GM23338 (cell line): ENCODE data around the gene GSC2. TPM values are rescaled to one million over a fixed set of nuclear protein-coding genes. Genes with fewer than 3 reads are reported as not detected.

ENCODE experiments used
- EZH2phosphoT487 ChIP-seq: fragments of 200-600 bp; sonication (generic); IDR thresholded peaks from one replicate; pipeline ENCODE4 v1.8.1; 2018; ENCODE audit warnings: antibody characterized with exemption; ENCODE audit not compliant: unreplicated experiment
- STAT1 ChIP-seq: IDR thresholded peaks from one replicate; pipeline ENCODE4 v1.6.1; 2016; ENCODE audit warnings: antibody characterized with exemption; ENCODE audit not compliant: unreplicated experiment
- ZNF114 ChIP-seq: fragments of 250-450 bp; sonication (Bioruptor Pico); IDR thresholded peaks from 2 replicates; pipeline ENCODE4 v1.5.0; 2020; ENCODE audit warnings: mild to moderate bottlenecking, moderate library complexity
- polyA plus RNA-seq: library from polyadenylated mRNA; unstranded; fragments of >200 nt; fragmentation: Nextera tagmentation; extraction: Ambion mirVana; gene quantifications from 2 replicates; pipeline ENCODE4 v1.2.1, GENCODE V29; 2016
- total RNA-seq: library from RNA; depleted of rRNA; stranded (reverse); fragments of >200 nt; shearing (Covaris generic); gene quantifications from 2 replicates; pipeline ENCODE4 v1.2.3, GENCODE V29; 2014
- TF ChIP-seq, protein P1 (sequence below): fragments of 250-450 bp; sonication (Bioruptor Pico); IDR thresholded peaks from 2 replicates; pipeline ENCODE4 v1.5.0; 2020; ENCODE audit warnings: mild to moderate bottlenecking, moderate library complexity
- TF ChIP-seq, protein P2 (sequence below): IDR thresholded peaks from one replicate; pipeline ENCODE4 v1.6.1; 2018; ENCODE audit warnings: antibody characterized with exemption; ENCODE audit not compliant: unreplicated experiment
- TF ChIP-seq, protein P3 (sequence below): IDR thresholded peaks from 2 replicates; pipeline ENCODE4 v1.6.1; 2016; ENCODE audit warnings: antibody characterized with exemption

The GSC2 gene
- total and polyA plus RNA-seq, 2 experiments from 2014 or later = not detected

- TF ChIP-seq, protein P1, sequence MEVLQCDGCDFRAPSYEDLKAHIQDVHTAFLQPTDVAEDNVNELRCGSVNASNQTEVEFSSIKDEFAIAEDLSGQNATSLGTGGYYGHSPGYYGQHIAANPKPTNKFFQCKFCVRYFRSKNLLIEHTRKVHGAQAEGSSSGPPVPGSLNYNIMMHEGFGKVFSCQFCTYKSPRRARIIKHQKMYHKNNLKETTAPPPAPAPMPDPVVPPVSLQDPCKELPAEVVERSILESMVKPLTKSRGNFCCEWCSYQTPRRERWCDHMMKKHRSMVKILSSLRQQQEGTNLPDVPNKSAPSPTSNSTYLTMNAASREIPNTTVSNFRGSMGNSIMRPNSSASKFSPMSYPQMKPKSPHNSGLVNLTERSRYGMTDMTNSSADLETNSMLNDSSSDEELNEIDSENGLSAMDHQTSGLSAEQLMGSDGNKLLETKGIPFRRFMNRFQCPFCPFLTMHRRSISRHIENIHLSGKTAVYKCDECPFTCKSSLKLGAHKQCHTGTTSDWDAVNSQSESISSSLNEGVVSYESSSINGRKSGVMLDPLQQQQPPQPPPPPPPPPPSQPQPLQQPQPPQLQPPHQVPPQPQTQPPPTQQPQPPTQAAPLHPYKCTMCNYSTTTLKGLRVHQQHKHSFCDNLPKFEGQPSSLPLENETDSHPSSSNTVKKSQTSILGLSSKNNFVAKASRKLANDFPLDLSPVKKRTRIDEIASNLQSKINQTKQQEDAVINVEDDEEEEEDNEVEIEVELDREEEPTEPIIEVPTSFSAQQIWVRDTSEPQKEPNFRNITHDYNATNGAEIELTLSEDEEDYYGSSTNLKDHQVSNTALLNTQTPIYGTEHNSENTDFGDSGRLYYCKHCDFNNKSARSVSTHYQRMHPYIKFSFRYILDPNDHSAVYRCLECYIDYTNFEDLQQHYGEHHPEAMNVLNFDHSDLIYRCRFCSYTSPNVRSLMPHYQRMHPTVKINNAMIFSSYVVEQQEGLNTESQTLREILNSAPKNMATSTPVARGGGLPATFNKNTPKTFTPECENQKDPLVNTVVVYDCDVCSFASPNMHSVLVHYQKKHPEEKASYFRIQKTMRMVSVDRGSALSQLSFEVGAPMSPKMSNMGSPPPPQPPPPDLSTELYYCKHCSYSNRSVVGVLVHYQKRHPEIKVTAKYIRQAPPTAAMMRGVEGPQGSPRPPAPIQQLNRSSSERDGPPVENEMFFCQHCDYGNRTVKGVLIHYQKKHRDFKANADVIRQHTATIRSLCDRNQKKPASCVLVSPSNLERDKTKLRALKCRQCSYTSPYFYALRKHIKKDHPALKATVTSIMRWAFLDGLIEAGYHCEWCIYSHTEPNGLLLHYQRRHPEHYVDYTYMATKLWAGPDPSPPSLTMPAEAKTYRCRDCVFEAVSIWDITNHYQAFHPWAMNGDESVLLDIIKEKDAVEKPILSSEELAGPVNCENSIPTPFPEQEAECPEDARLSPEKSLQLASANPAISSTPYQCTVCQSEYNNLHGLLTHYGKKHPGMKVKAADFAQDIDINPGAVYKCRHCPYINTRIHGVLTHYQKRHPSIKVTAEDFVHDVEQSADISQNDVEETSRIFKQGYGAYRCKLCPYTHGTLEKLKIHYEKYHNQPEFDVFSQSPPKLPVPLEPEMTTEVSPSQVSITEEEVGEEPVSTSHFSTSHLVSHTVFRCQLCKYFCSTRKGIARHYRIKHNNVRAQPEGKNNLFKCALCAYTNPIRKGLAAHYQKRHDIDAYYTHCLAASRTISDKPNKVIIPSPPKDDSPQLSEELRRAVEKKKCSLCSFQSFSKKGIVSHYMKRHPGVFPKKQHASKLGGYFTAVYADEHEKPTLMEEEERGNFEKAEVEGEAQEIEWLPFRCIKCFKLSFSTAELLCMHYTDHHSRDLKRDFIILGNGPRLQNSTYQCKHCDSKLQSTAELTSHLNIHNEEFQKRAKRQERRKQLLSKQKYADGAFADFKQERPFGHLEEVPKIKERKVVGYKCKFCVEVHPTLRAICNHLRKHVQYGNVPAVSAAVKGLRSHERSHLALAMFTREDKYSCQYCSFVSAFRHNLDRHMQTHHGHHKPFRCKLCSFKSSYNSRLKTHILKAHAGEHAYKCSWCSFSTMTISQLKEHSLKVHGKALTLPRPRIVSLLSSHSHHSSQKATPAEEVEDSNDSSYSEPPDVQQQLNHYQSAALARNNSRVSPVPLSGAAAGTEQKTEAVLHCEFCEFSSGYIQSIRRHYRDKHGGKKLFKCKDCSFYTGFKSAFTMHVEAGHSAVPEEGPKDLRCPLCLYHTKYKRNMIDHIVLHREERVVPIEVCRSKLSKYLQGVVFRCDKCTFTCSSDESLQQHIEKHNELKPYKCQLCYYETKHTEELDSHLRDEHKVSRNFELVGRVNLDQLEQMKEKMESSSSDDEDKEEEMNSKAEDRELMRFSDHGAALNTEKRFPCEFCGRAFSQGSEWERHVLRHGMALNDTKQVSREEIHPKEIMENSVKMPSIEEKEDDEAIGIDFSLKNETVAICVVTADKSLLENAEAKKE (CRISPR knock-in tag) = no peak
- TF ChIP-seq, protein P2, sequence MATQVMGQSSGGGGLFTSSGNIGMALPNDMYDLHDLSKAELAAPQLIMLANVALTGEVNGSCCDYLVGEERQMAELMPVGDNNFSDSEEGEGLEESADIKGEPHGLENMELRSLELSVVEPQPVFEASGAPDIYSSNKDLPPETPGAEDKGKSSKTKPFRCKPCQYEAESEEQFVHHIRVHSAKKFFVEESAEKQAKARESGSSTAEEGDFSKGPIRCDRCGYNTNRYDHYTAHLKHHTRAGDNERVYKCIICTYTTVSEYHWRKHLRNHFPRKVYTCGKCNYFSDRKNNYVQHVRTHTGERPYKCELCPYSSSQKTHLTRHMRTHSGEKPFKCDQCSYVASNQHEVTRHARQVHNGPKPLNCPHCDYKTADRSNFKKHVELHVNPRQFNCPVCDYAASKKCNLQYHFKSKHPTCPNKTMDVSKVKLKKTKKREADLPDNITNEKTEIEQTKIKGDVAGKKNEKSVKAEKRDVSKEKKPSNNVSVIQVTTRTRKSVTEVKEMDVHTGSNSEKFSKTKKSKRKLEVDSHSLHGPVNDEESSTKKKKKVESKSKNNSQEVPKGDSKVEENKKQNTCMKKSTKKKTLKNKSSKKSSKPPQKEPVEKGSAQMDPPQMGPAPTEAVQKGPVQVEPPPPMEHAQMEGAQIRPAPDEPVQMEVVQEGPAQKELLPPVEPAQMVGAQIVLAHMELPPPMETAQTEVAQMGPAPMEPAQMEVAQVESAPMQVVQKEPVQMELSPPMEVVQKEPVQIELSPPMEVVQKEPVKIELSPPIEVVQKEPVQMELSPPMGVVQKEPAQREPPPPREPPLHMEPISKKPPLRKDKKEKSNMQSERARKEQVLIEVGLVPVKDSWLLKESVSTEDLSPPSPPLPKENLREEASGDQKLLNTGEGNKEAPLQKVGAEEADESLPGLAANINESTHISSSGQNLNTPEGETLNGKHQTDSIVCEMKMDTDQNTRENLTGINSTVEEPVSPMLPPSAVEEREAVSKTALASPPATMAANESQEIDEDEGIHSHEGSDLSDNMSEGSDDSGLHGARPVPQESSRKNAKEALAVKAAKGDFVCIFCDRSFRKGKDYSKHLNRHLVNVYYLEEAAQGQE = no peak
- TF ChIP-seq, protein P3, sequence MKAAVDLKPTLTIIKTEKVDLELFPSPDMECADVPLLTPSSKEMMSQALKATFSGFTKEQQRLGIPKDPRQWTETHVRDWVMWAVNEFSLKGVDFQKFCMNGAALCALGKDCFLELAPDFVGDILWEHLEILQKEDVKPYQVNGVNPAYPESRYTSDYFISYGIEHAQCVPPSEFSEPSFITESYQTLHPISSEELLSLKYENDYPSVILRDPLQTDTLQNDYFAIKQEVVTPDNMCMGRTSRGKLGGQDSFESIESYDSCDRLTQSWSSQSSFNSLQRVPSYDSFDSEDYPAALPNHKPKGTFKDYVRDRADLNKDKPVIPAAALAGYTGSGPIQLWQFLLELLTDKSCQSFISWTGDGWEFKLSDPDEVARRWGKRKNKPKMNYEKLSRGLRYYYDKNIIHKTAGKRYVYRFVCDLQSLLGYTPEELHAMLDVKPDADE = no peak
- TF ChIP-seq STAT1 (no peak), EZH2phosphoT487 (no peak), ZNF114 (CRISPR knock-in tag) (no peak)
Observed at GRCh38 chr22:19132153-19132552, 17.9 kb downstream of the GSC2 start (continued).
